NCI-H69 (cell line): ENCODE data around the gene ZNF385B.
A peak's percentile ranks its signal among the peaks of the same experiment; 100 is the strongest.

ENCODE experiments used
- DNase-seq: peaks from one replicate; lab custom pipeline; 2025; lab: John Stamatoyannopoulos, UW

The ZNF385B gene

DNA sequence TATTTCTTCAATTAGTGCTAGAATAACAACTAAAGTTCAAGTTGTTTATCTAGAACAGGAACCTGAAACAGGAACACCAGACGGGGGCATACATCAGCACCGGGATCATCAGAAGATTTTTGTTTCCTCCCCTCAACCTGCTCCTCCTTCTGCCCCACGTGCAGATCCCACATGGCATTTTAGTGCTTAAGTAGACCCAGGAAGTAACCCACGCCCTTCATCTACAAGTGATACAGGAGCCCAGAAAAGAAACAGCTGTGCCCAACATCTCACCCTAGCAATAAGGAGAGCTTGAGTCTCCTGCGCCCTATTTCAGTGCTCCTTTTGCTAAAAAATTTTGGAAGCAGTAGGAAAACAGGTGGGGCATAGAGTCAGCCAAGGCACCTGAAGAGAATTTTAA, 5.2 kb downstream of the ZNF385B start:
- no peak for DNase-seq

DNA sequence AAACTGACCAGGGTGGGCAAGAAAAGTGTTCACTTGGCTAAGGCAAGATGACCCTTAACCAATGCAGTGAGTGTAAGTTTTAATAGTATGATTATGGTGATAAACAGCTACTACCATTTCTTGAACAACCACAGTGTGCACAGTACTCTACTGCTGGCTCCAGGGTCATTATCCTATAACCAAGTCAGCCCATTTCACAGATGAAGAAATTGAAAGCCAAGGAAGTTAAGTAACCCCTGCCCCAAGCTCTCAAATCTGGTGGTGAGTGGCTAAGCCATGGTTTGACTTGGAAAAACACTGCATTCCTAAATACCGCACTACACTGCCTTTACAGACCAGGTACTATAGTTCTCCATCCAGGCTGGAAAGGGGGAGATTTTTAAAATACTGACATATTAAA, 5.7 kb downstream of the ZNF385B start:
- DNase-seq, result no peak

DNA sequence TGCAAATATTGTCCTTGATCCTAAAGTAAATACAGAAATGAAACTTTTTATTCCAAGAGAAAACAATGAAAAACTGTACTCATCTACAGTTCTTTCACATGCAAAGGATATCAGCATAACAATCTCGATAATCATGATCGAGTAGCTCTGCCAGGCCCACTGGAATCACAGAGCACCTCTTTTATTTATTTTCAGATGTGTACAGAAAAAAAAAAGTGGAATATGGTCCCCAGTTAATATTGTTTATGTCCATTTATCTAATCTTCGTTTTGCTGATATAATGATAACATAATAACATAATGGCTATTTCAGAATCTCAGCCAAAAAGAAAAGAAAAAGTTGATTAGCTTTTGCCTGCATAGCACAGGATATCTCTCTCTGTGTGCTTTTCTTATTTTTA, 6.5 kb downstream of the ZNF385B start:
- DNase-seq, result no peak

DNA sequence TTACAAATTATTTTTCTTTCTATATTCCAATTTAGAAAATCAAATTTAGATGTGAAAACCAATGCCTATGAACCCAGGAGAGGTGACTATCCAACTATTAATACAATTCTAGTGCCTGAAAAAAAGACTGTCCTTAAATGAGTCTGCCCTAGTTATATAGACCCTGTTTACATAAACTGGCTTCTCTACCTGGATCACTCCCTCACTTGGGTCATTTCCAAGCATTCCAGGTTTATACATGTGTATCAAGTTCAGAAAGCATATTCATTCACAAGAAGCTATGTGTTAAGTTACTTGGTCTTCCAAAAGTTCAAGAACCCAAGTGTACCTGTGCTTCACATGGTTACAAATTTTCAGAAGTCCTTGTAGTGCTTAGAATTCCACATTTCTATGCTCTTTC, 8.3 kb downstream of the ZNF385B start:
- no peak for DNase-seq

DNA sequence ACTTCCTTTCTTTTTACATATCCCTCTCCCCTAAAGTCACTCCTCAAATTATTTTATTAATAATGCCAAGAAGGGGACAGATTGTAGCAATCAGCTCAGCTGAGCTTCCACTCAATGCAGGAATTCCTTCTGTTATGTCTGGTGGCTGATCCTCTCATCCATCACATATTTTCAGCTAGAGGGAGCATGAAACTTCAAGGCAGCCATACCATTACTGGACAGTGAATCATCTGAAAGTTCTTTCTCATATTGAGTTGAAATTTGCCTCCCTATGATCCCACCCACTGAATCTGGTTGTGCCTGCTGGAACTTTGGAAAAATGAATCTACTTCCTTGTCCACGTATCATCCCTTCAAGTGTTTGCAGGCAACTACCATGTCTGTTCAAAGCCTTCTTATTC, 11.2 kb downstream of the ZNF385B start:
- DNase-seq, result no peak

DNA sequence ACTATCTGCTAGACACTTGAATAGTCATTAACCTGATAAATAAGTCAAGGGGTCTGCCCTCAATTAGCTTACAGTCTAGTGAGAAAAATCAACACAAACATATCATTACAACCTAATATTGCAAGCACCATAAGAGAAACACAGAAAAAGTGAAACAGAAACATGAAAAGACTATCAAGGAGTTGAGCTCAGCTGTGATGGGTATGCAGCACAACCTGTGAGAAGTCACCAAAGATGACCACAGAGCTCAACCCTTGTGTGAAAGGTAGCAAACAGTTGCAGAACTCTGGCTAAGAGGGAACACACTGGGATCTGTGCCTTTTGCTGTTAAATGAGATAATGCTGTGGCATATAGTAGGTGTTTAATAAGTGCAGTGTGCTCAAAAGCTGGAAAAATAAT, 11.7 kb downstream of the ZNF385B start:
- no peak for DNase-seq

DNA sequence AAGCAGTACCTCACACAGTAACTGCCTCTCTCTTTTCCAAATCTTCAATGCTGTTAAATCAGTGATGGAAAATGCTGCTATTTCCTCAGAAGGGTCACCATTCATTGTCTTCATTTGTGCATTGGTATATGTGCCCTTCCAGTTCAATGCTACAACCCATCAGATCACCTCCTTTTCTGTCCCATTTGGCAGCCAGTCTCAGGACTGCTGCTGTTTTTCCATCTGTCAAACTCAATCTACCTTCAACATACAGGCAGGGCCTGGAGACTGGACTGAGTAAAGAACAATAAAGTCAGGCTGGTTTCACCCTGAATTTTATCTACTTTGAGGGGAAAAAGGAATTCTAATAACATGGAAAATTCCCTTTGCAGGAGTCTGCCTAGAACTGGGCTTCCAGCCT, 17.9 kb downstream of the ZNF385B start:
- no peak for DNase-seq

DNA sequence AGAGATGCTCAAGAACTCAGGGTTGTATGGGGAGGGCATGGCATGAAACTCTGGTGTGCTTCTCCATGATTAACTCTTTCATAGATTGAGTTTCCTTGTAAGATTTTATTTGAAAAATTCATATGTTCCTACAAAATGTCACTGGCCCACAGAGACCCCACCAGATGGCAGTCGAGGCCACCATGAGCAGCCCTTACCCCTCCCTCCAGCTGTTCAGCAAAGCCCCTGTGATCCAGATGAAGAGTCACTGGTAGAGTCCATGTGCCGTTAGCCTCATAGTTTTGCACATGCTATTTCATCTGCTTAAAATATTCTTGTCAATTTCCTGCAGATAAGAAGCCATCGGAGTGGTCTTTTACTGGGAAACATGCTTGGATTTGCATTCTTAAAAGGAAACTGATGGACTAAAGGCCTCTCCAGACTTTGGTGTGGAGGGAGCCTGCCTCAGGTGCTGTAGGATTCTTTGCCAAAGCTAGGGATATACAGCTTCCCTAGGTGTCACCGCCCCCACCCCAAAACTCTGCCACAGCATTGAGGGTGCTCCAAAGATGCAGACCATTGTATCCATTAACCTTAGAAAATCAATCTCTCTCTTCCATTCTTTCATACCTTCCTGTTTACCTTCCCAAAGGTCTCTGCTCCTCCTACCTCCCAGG, 18.8 kb downstream of the ZNF385B start:
- DNase-seq, result peak; percentile 39

DNA sequence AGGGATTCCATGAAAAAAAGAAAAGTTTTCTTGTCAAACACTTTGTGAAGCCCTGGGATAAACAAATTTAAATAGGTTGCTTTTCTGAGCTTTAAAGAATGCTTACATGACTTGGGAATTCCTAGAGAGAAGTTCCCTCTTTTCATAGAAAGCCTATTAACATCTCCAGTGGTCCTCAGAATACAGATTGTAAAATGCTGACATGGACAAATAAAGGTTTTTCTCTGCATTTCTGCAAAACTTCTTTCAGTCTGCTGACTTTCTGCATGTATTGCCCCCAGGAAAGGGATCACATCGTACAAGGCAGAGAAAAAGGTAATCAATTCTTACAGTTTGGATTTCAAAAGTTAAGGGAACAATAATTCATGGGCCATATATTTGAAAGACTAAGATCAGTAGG, 20.6 kb downstream of the ZNF385B start:
- DNase-seq, result no peak

DNA sequence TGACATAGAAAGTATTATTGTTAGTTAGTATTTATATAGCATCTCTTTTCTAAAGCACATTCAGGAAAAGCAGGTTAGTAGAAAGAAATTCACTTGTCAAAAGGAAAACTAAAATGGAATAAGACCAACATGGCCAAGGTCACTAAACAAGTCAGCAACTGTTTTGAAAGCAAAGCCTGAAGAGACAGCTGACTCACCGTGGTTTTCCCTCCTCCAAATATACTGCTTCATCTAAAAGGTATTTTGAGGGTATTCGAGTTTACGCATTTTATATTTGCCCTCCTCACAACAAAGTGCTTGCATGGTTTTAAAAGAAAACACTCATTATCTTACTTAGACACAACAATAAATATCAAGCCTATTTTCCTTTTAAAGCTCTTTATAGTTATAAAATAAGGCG, 24.0 kb downstream of the ZNF385B start:
- no peak for DNase-seq

DNA sequence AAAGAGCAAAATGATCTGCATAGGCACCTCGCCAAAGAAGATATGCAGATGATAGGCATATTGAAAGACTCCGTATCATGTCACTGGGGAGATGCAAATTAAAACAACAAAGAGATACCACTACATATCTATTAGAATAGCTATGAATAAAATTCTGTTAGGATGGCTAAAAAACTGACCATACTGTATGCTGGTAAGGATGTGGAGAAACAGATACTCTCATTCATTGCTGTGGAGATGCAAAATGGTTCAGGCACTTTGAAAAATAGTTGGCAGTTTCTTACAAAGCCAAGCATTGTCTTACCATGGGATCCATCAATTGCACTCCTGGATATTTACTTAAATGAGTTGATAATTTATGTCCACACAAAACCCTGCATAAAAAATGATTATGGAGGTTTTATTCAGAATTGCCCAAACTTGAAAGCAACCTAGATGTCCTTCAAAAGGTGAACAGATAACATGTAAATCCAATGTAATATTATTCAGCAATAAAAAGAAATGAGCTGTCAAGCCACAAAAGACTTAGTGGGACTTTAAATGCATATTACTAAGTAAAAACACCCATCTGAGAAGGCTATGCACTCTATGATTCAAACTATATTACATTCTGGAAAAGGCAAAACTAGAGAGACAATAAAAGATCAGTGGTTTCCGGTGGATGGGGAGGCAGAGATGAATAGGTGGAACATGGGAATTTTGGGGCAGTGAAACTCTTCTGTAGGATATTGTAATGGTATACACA, 31.2 kb downstream of the ZNF385B start:
- DNase-seq, result no peak

DNA sequence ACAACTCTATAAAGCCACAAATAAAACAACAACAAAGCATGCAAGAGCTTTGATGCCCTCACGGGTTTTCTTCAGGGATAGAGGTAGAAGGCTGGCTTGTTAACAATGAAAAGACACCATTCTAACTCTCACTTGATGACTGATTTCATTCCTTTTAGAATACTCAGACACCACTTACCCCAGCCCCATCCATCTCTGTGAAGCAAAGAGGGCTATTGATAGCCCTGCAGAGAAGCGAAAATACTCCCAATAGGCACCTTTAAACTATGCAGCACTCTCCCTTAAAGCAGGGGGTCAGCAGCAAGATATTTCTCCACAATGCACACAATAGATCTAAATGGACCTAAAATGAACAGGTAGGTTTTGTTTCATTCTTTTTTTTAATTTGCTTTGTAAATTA, 35.1 kb downstream of the ZNF385B start:
- DNase-seq, result no peak

DNA sequence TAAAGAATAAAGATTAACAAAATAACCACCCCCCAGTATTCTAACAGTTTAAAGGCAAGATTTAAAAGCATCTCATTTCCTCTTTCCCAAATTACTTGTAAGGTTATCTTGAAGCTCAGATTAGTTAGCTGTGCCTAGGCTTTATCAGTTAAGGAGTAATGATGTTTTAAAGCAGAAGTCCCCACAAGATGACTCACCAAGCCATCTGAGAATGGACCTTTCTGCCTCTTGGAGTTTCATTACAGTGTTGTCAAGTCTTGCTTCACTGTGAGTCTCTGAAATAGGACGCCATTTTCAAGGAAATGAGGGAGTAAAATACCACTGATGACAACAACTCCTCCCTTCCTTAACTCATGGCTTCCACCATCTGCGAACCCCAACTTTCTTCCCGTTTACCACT, 35.9 kb downstream of the ZNF385B start:
- no peak for DNase-seq

DNA sequence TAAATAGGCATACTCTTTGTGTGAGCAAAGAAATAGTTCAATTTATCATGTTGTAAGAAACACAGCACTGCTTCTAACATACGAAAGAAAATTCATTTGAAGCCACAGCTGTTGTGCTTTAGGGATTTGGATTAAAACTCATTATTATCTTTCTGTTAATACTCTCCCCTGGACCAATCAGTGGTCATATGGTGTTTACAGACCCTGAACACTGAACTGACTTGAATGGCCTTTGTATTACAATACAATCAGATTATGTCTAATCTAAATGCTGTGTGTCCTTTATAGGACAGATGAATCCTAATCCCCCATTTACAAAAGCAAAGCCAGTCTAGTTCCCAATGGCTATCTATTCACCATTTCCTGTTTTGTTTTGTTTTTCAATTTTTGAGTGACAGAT, 36.5 kb downstream of the ZNF385B start:
- DNase-seq, result no peak

DNA sequence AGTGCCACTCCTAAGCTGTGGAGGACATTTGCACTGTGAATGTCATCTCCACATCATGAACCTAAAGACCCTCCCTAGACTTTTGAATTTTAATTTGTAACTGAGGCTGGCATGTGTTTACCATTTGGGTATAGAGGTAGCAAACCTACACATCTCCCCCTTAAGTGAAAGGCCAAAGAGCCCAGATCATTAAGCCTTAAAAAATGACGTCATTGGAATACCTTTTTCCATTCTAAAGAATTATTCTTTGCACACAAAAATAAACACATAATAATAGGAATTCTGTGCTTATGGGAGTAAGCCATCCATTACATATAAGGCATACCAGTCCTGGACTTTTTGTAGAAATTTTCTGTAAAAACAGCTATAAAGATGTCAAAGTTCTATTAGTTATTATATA, 38.9 kb downstream of the ZNF385B start:
- DNase-seq, result no peak

DNA sequence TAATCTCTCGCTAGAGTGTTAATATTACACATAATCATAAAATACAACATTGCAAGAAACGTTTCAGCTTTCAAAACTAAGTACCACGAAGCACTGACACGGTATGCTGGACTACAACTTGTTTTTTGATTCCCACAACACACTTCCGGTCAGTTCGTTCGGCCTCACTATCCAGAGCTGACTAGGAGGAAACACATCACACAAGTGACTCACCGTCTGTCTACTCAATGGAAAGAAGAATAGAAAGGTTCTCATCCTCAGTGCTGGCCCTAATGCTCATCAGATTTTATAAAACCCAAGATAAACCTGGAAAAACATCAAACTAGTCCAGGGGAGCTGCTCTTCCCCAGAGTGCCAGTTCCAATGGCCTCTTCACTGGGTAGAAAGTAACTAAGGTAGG, 42.9 kb downstream of the ZNF385B start:
- DNase-seq, result no peak

DNA sequence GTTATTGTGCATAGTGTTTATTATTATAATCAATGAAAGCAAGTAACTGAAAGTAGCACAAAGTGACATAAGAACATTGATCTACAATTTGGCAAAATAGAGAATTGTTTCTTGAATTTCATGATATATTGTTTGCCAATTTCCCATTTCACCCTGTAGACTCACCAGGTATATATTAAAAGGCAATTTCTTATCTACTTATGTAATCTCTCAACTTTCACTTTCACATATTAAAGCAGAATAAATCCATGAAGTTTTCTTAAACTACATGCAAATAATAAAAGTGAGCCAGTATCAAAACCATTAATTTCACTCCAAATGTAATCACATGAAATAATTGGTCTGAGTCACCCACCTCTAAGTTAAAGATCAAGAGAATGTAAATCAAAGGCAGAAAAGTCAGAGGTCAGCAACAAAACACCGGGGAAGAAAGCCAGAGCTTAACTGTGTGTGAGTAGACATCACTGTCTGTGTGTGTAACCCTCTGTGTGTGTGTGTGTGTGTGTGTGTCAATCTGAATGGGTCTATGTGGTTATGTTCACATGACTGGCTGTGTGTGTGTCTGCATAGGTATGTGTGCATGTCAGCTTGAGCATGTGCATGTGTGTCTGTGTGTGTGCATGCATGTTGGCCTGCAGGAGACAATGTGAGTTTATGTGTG, 44.1 kb downstream of the ZNF385B start:
- DNase-seq, result peak; percentile 27

DNA sequence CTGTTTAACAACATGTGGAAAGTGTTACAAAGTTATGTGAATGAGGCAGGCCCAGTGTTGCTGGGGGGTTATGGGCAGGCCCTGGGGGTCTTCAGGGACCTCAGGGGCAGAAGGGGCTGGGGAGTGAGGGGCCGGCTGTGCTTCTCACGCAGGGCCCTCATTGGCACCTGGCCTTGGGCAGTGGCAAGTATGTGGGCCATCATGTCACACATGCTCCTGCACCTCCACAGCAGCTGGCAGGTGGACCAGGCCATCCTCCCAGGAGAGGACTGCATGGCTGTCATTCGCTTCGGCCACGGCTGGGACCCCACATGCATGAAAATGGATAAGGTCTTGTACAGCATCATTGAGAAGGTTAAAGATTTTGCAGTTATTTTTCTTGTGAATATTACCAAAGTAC, 47.4 kb downstream of the ZNF385B start:
- DNase-seq, result no peak

DNA sequence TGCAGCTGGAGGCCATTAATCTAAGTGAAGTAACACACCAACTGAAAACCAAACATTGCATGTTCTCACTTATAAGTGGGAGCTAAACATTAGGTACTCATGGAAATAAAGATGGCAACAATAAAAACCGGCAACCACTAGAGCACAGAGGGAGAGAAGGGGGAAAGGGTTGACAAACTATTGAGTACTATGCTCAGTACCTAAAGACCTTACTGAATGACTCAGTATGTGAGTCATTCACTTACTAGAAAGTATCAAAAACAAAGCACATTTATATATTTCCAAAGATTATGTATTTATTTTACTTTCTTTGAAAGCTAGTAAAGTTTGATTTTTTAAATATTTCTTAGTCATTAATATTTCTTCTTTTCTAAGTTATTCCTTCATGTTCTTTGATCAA, 48.9 kb downstream of the ZNF385B start:
- no peak for DNase-seq

DNA sequence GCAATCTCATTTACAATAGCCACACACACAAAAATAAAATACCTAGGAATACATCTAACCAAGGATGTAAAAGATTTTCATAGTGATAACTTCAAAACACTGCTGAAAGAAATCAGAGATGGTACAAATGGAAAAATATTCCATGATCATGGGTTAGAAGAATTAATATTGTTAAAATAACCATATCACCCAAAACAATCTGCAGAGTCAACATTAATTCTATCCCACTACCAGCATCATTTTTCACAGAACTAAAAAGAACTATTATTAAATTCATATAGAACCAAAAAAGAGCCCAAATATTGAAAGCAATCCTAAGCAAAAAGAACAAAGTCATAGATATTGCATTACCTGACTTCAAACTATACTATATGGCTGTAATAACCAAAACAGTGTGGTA, 50.4 kb downstream of the ZNF385B start:
- no peak for DNase-seq

DNA sequence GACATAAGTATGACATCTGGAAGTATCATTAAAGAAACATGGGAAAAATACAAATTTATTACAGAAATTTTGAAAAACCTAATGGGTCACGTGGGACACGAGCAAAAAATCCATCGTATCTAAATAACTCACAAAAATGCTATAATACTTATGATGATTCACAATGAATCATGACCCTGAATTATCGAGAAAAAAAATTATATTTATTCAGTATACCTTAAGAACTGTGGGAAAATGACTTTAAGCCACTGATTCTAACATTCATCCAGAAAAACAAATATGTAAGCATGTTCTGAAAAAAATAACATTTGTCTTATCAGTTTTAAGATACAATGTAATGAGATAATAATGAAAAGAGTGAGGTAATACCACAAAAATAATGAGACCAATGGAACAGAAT, 51.8 kb downstream of the ZNF385B start:
- no peak for DNase-seq

DNA sequence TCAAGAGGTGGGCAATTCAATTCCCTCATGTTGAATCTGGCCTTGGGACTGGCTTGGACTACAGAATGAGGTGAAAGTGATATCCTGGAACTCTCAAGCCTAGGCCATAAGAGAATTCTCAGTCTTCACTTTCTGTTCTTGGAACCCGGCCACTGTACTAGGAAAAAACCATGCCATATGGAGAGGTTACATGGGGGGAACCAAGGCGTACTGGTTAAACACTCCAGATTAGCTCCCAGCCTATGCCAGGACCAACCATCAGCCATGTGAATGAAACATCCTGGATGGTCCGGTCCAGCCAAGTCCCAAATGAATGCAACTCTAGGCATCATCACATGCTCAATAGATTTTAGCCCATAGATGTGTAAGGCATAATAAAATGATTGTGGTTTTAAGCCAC, 56.4 kb downstream of the ZNF385B start:
- no peak for DNase-seq

DNA sequence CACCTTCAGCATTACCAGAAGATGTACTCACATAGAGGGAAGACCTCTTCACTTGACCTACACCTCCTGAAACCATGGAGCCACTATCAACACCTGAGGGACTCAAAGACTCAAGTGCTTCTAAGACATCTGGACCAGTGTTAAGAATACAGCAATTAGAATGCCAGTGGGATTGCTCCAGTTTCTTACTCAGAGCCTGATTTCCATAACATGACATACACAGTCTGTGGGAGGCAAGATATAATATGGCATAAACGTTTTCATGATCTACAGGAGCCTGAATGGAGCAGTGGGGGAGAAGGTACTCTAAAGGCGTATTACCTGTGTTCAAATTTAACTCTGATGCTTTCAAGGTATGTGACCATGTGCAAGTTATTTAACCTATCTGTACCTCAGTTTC, 57.2 kb downstream of the ZNF385B start:
- no peak for DNase-seq
